Neutrophil (primary cell): Measurements from ENCODE around the gene SERPINB2.

Source experiments
- H3K27ac ChIP-seq: fragments of 200-600 bp; sonication (generic); 2 replicates; pipeline ENCODE4 v1.5.1; 2016; ENCODE audit warnings: mild to moderate bottlenecking, moderate library complexity
- H3K27me3 ChIP-seq: fragments of 200-600 bp; sonication (generic); 2 replicates; pipeline ENCODE4 v1.6.0; 2016; ENCODE audit warnings: mild to moderate bottlenecking
- H3K36me3 ChIP-seq: fragments of 200-600 bp; sonication (generic); 2 replicates; pipeline ENCODE4 v1.5.1; 2017
- H3K4me1 ChIP-seq, 2 experiments: fragments of 200-600 bp in 1 of 2; sonication (generic) in 1 of 2; 1 replicate in 1 of 2; 2 replicates in 1 of 2; pipeline versions ENCODE4 v1.5.1 to v1.6.1; 2013 to 2016; ENCODE audit warnings: low read depth in 1 of 2, low read length in 1 of 2, mild to moderate bottlenecking in 1 of 2, moderate library complexity in 1 of 2; ENCODE audit not compliant: control insufficient read depth in 1 of 2, insufficient read depth in 1 of 2
- H3K4me3 ChIP-seq, 2 experiments: fragments of 200-600 bp in 1 of 2; sonication (generic) in 1 of 2; 1 replicate in 1 of 2; 2 replicates in 1 of 2; pipeline ENCODE4 v1.5.1; 2013 to 2016; ENCODE audit warnings: low read depth in 1 of 2, low read length in 1 of 2, mild to moderate bottlenecking in 1 of 2, moderate library complexity in 1 of 2
- H3K9me3 ChIP-seq: fragments of 200-600 bp; sonication (generic); 2 replicates; pipeline ENCODE4 v1.5.1; 2016
- CTCF ChIP-seq: fragments of 200-600 bp; sonication (generic); IDR thresholded peaks from 2 replicates; pipeline ENCODE4 v1.5.1; 2016; ENCODE audit warnings: antibody characterized with exemption

SERPINB2 gene

GRCh38 chr18:63858456-63858855 lies 29.0 kb upstream of the SERPINB2 start:
- Histone ChIP-seq H3K36me3 (no peaks in the 10 kb centered on the region), H3K9me3 (no peaks in the 10 kb centered on the region), H3K27me3 (no peaks in the 10 kb centered on the region), H3K4me1 (peaks cover 22 to 32% of the 10 kb centered on the region in 2 experiments), H3K4me3 (no peak overlapping the region), H3K27ac (no peak overlapping the region)
- TF ChIP-seq CTCF, result no peak

GRCh38 chr18:63859781-63860475 lies 27.6 kb upstream of the SERPINB2 start:
- H3K9me3 ChIP-seq, result no peaks in the 10 kb centered on the region
- H3K36me3 ChIP-seq, result no peaks in the 10 kb centered on the region
- TF ChIP-seq CTCF, result no peak
- peak overlapping the region; percentile 71 for H3K27ac ChIP-seq
- no peaks in the 10 kb centered on the region for H3K27me3 ChIP-seq
- no peak overlapping the region for H3K4me3 ChIP-seq
- peaks cover 22 to 32% of the 10 kb centered on the region in 2 experiments for H3K4me1 ChIP-seq

GRCh38 chr18:63860531-63860930 lies 27.0 kb upstream of the SERPINB2 start:
- peak overlapping the region; percentile 71 for H3K27ac ChIP-seq
- no peak for TF ChIP-seq CTCF
- no peaks in the 10 kb centered on the region for H3K36me3 ChIP-seq

GRCh38 chr18:63867368-63868125 lies 20.0 kb upstream of the SERPINB2 start:
- H3K36me3 ChIP-seq, result no peaks in the 10 kb centered on the region
- H3K9me3 ChIP-seq, result no peaks in the 10 kb centered on the region
- H3K27me3 ChIP-seq, result no peaks in the 10 kb centered on the region
- TF ChIP-seq CTCF, result no peak
- no peak overlapping the region for H3K4me3 ChIP-seq
- H3K27ac ChIP-seq, result no peak overlapping the region
- H3K4me1 ChIP-seq, result peaks cover 13 to 17% of the 10 kb centered on the region in 2 experiments

More at GRCh38 chr18:63860531-63860930, 27.0 kb upstream of the SERPINB2 start:
- H3K9me3 ChIP-seq, result no peaks in the 10 kb centered on the region
- H3K27me3 ChIP-seq, result no peaks in the 10 kb centered on the region
- H3K4me3 ChIP-seq, result no peak overlapping the region
- peaks cover 22 to 32% of the 10 kb centered on the region in 2 experiments for H3K4me1 ChIP-seq

- no peak overlapping the region for H3K27ac ChIP-seq
- H3K27me3 ChIP-seq, result no peaks in the 10 kb centered on the region
- H3K36me3 ChIP-seq, result no peaks in the 10 kb centered on the region
- H3K4me1 ChIP-seq, result peaks cover 13 to 17% of the 10 kb centered on the region in 2 experiments
- no peak for TF ChIP-seq CTCF
- H3K4me3 ChIP-seq, result no peak overlapping the region
- no peaks in the 10 kb centered on the region for H3K9me3 ChIP-seq
These were observed 19.0 kb upstream of the SERPINB2 start for GRCh38 chr18:63868546-63868945.
